Keratinocyte (primary cell): Measurements from ENCODE around the gene CARD6. TPM values are rescaled to one million over a fixed set of nuclear protein-coding genes. Genes with fewer than 3 reads are reported as not detected.

ENCODE experiments used
- DNase-seq: peaks from one replicate; pipeline ENCODE4 v3.0.0-alpha.2; 2011; ENCODE audit warnings: low read depth, missing footprints, low spot score
- FAIRE-seq: peaks from 2 replicates; lab custom pipeline; 2011; peaks lifted over from hg19 to GRCh38; lab: Jason Lieb, UNC
- H2AFZ ChIP-seq: 2 replicates; pipeline ENCODE4 v1.6.0; 2012; ENCODE audit warnings: low read length, control low read depth, inconsistent platforms; ENCODE audit not compliant: control insufficient read depth
- H3K27ac ChIP-seq: 2 replicates; pipeline ENCODE4 v1.5.1; 2011; ENCODE audit warnings: low read length; ENCODE audit not compliant: control insufficient read depth, insufficient read depth
- H3K27me3 ChIP-seq: 3 replicates; pipeline ENCODE4 v1.6.0; 2011; ENCODE audit warnings: low read length; ENCODE audit not compliant: control insufficient read depth, insufficient read depth; ENCODE audit errors: extremely low read depth
- H3K36me3 ChIP-seq, 2 experiments: 2 replicates in 1 of 2; 3 replicates in 1 of 2; pipeline ENCODE4 v1.5.1; 2011; ENCODE audit warnings: low read length in 2 of 2, mild to moderate bottlenecking in 1 of 2; ENCODE audit not compliant: control insufficient read depth in 2 of 2, insufficient read depth in 2 of 2; ENCODE audit errors: extremely low read depth in 1 of 2
- H3K4me1 ChIP-seq: 3 replicates; pipeline ENCODE4 v1.5.1; 2011; ENCODE audit warnings: low read length; ENCODE audit not compliant: control insufficient read depth, insufficient read depth; ENCODE audit errors: extremely low read depth
- H3K4me2 ChIP-seq: 3 replicates; pipeline ENCODE4 v1.6.0; 2011; ENCODE audit warnings: low read depth, low read length; ENCODE audit not compliant: control insufficient read depth, insufficient read depth; ENCODE audit errors: extremely low read depth
- H3K4me3 ChIP-seq, 3 experiments: fragments of 200-600 bp in 1 of 3; sonication (generic) in 1 of 3; 2 replicates in 2 of 3; 3 replicates in 1 of 3; pipeline ENCODE4 v1.5.1; 2011 to 2016; ENCODE audit warnings: low read length in 3 of 3, mild to moderate bottlenecking in 3 of 3, control low read depth in 2 of 3, inconsistent platforms in 1 of 3, low read depth in 1 of 3, mixed read lengths in 1 of 3, mixed run types in 1 of 3, moderate library complexity in 1 of 3; ENCODE audit not compliant: control insufficient read depth in 2 of 3, insufficient read depth in 2 of 3; ENCODE audit errors: extremely low read depth in 1 of 3
- H3K79me2 ChIP-seq: 2 replicates; pipeline ENCODE4 v1.6.0; 2012; ENCODE audit warnings: low read length; ENCODE audit not compliant: control insufficient read depth, insufficient read depth
- H3K9ac ChIP-seq: 3 replicates; pipeline ENCODE4 v1.6.0; 2011; ENCODE audit warnings: low read length; ENCODE audit not compliant: control insufficient read depth, insufficient read depth; ENCODE audit errors: extremely low read depth
- H3K9me1 ChIP-seq: 3 replicates; pipeline ENCODE4 v1.6.0; 2011; ENCODE audit warnings: low read length; ENCODE audit not compliant: control insufficient read depth, insufficient read depth; ENCODE audit errors: extremely low read depth
- H3K9me3 ChIP-seq: 2 replicates; pipeline ENCODE4 v1.5.1; 2012; ENCODE audit warnings: low read depth, low read length; ENCODE audit not compliant: control insufficient read depth
- H4K20me1 ChIP-seq: 3 replicates; pipeline ENCODE4 v1.6.0; 2011; ENCODE audit warnings: low read length; ENCODE audit not compliant: control insufficient read depth, insufficient read depth; ENCODE audit errors: extremely low read depth
- CTCF ChIP-seq, 3 experiments: IDR thresholded peaks in 1 of 3; conservative IDR thresholded peaks in 1 of 3; optimal IDR thresholded peaks in 1 of 3; 2 replicates in 2 of 3; 3 replicates in 1 of 3; pipeline versions ENCODE3 to v1.5.1; 2011; ENCODE audit warnings: low read length in 3 of 3, mild to moderate bottlenecking in 3 of 3, moderate library complexity in 2 of 3, control low read depth in 1 of 3, inconsistent platforms in 1 of 3; ENCODE audit not compliant: insufficient read depth in 2 of 3; ENCODE audit errors: extremely low read depth in 1 of 3
- EZH2 ChIP-seq: IDR thresholded peaks from one replicate; pipeline ENCODE4 v1.6.1; 2012; ENCODE audit warnings: inconsistent platforms, mild to moderate bottlenecking, low read length, moderate library complexity
- dilution Hi-C: fragments of 300-500 bp; cut with MboI; formaldehyde crosslinking; loops from one replicate; pipeline ENCODE4 v1.7.0; 2020; ENCODE audit warnings: low sequenced_read_pairs; ENCODE audit not compliant: extremely low pct_ligation_motif_present
- polyA plus RNA-seq, 5 experiments: library from polyadenylated mRNA; depleted of rRNA in 3 of 5; stranded (reverse) in 3 of 5; stranded (forward) in 1 of 5; unstranded in 1 of 5; fragments of >200 nt; gene quantifications; 1 replicate in 1 of 5; 2 replicates in 3 of 5; 3 replicates in 1 of 5; pipeline versions ENCODE4 v1.2.1 to v1.2.3, GENCODE V29; 2011 to 2012; ENCODE audit warnings: missing spikeins in 2 of 5, low read depth in 1 of 5, low replicate concordance in 1 of 5

CARD6 gene
- polyA plus RNA-seq, 1 donor (not counting 4 experiments of a cell fraction or from before 2014, with no cell fraction given) = 4.4 TPM

- H4K20me1 ChIP-seq = no peaks in the 10 kb centered on the region
- H3K4me1 ChIP-seq = peaks cover 4% of the 10 kb centered on the region
- H2AFZ ChIP-seq = no peak overlapping the region
- H3K4me2 ChIP-seq = no peak overlapping the region
- H3K27me3 ChIP-seq = no peaks in the 10 kb centered on the region
- FAIRE-seq = no peak
- no peak overlapping the region for H3K27ac ChIP-seq
- H3K9me1 ChIP-seq = no peaks in the 10 kb centered on the region
- H3K9me3 ChIP-seq = no peaks in the 10 kb centered on the region
- no peaks in the 10 kb centered on the region for H3K36me3 ChIP-seq
- no peak overlapping the region for H3K4me3 ChIP-seq
- TF ChIP-seq CTCF (optimal IDR thresholded peaks at IDR 0.05 in 1 of 3, IDR thresholded peaks at IDR 0.05 in 1 of 3, conservative IDR thresholded peaks at IDR 0.05 in 1 of 3; ENCODE audit: extremely low read depth in 1 of 3, insufficient read depth in 2 of 3, low read length in 3 of 3) = no peak
- no peak for TF ChIP-seq EZH2
- no peaks in the 10 kb centered on the region for H3K79me2 ChIP-seq
- dilution Hi-C loops = no loop called here
- no peak for DNase-seq
- no peak overlapping the region for H3K9ac ChIP-seq
Observed at GRCh38 chr5:40844565-40844964, 3.4 kb downstream of the CARD6 start.

- Histone ChIP-seq H3K9me1 (no peaks in the 10 kb centered on the region), H3K4me3 (no peak overlapping the region), H3K9ac (no peak overlapping the region), H4K20me1 (no peaks in the 10 kb centered on the region), H3K36me3 (no peaks in the 10 kb centered on the region), H3K79me2 (no peaks in the 10 kb centered on the region), H3K4me2 (no peak overlapping the region), H3K27ac (no peak overlapping the region), H2AFZ (no peak overlapping the region), H3K4me1 (no peaks in the 10 kb centered on the region), H3K9me3 (no peaks in the 10 kb centered on the region), H3K27me3 (no peaks in the 10 kb centered on the region)
- no peak for DNase-seq
- no peak for FAIRE-seq
- TF ChIP-seq CTCF (optimal IDR thresholded peaks at IDR 0.05 in 1 of 3, IDR thresholded peaks at IDR 0.05 in 1 of 3, conservative IDR thresholded peaks at IDR 0.05 in 1 of 3; ENCODE audit: extremely low read depth in 1 of 3, insufficient read depth in 2 of 3, low read length in 3 of 3) (no peak), EZH2 (no peak)
- dilution Hi-C loops = no loop called here
Observed at GRCh38 chr5:40846371-40846770, 5.2 kb downstream of the CARD6 start.
